GM12875 (cell line): ENCODE data around the gene GADD45G.

ENCODE experiments used
- H3K4me3 ChIP-seq: one replicate; pipeline ENCODE4 v1.5.1; 2011; ENCODE audit warnings: low read depth, low read length, control low read depth
- TF ChIP-seq, protein P1 (sequence below): IDR thresholded peaks from 2 replicates; pipeline ENCODE4 v1.5.1; 2011; ENCODE audit warnings: low read depth, mild to moderate bottlenecking, control low read depth, inconsistent platforms, low read length, moderate library complexity, borderline replicate concordance; ENCODE audit not compliant: insufficient read depth

The GADD45G gene

DNA sequence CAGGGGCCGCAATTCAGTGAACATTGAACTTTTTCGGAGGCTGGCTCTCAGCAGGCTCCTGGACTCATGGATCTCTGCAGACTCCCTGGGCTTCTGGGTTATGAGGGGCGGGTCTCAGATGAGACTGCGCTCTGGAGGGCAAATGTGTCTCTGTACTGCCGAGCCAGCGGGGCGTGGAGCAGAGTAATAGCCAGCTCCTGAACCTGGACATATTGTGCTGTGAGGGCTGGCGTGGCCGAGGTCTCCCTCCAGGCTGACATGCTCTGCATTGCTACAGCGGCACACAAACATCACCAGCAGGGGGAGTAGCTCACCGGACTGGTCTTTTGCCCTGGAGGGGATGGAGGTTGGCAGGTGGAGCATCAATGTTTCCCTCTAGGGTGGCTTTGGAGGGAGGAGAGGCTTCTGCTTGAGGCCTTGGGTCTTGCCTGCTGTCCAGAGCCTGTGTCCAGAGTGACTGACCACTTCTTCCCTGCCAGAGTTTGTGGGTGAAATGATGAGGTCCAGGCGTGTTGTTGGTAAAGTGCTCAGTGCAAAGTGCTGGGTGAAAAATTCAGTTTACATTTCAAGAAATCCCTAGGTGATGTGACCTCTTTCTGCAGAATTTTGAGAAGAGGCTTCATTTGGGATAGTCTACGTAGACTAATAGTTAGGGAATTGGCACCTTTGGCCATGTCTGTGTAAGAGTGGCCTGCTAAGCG, 10.9 kb upstream of the GADD45G start:
- TF ChIP-seq, protein P1, sequence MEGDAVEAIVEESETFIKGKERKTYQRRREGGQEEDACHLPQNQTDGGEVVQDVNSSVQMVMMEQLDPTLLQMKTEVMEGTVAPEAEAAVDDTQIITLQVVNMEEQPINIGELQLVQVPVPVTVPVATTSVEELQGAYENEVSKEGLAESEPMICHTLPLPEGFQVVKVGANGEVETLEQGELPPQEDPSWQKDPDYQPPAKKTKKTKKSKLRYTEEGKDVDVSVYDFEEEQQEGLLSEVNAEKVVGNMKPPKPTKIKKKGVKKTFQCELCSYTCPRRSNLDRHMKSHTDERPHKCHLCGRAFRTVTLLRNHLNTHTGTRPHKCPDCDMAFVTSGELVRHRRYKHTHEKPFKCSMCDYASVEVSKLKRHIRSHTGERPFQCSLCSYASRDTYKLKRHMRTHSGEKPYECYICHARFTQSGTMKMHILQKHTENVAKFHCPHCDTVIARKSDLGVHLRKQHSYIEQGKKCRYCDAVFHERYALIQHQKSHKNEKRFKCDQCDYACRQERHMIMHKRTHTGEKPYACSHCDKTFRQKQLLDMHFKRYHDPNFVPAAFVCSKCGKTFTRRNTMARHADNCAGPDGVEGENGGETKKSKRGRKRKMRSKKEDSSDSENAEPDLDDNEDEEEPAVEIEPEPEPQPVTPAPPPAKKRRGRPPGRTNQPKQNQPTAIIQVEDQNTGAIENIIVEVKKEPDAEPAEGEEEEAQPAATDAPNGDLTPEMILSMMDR: peak; percentile 95
- H3K4me3 ChIP-seq: no peak overlapping the region

DNA sequence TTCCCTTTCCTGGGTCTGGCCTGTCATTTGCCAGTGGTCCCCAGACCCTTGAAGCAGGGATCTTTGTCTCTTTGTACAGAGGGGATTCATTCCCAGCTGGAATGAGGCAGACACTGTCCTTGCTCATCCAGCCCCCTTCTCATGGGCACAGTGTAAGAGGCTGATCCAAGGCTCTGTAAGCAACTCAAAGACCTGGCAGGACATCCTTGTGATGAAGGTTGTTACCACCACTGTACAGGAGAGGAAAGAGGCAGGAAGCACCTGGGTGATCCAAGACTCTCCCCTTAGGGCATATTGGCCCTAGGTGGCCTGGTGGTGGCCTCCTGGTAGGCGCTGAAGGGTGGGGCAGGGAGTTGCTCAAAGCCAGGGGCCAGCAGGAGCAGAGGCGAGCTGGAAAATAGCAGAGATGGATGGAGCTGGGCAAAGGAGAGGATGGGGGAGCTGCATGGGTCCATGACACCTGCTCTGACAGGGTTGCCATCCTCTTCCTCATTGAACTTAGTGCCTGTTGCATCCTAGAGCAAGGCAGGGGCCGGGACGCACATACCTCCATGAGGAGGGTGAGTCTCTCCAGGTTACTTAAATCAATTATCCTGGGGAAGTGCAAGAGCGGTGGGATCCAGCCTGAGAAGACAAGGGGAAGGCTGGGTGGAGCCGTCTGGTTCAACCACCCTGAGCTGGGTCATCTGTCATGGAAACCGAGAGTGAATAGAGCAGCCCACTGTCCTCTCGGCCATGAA, 9.8 kb upstream of the GADD45G start:
- H3K4me3 ChIP-seq: no peak overlapping the region
- TF ChIP-seq, protein P1: no peak

DNA sequence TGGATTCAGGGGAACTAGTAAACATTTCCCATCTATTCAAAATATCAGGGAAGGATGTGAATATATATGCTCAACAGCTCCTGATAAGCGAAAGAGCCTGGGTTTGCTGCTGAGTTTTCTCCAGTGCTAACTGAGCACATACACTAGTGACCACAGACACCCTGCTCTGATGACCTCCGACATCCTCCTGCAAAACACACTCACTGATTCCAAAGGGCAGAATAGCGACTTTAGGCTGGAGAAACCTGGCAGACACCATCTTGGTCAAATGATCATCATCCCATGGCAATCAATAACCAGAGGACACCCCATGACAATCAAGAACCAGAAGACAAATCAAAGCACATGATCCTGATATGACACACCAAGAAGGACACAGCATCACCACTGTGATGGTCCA, 9.2 kb upstream of the GADD45G start:
- H3K4me3 ChIP-seq: no peak overlapping the region
- TF ChIP-seq, protein P1: no peak

DNA sequence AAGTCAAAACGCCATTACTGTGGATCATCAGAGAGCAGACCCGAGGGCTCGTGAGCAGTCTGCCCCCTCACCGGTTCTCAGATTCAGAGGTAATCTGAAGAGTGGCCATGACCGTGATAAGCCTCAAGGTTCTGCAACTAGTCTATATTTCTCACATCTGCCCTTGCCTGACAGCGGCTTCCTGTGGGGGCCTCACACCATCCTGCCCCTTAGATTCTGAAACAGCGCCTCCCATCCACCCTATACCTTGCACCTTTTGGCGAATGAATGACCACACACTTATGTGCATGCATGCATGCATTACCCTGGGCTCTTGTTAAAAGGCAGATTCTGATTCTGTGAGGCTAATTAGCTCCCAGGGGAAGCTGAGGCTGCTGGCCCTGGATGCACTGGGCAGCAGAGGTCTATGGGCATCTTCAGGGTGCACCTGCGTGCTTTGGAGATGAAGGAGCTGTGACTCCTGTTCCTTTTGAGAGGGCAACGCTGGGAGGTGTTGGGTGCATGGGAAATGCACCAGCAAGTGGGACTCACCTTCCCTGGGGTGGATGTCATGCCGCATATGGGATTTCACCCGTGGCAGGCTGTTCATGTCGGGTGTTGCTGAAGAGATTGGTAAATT, 7.8 kb upstream of the GADD45G start:
- TF ChIP-seq, protein P1: no peak
- no peak overlapping the region for H3K4me3 ChIP-seq

DNA sequence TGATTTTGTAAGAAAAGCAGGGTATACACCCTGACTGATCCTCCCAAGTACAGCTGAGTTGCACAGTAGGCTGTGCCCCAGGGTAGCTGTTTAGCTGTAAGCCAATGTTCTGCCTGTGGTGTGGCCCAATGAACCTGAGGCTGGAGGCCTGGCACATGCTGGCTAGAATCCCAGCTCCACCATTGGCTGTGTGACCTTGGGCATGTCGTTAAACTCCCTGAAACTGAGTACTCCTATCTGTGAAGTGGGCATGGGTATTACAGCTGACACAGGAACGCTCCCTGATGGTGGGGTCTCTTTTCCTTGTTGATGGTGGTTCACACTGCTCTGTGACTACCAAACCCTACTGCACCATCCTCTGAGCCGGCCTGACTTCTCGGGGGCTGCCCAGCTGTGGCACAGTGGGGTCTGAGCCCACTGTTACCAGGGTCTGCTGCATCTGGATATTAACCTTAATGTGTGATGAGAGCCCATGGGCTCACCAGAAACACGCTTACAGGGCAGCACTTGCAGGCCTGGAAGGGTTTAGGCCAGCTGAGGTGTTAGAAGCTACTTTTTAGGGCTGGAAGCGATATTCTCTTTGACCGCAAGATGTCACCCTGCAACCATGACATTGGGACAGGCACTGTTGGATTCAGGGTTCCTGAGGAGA, 7.0 kb upstream of the GADD45G start:
- no peak overlapping the region for H3K4me3 ChIP-seq
- TF ChIP-seq, protein P1: peak; percentile 75

DNA sequence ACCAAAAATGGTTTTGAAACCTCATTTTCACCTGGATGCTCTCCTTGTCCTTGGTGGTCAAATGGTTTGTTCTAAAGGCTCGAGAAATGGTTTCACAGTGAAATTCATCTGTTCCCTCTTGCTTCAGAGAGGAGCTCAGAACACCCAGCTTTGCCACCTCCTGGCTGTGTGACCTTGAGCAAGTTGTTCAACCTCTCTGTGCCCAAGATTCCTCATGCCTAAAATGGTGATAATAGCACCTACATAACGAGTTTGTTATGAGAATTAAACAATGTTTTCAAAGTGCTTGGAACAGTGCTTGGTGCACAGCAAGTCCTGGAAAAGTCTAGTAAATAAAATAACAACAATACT, 6.5 kb upstream of the GADD45G start:
- no peak overlapping the region for H3K4me3 ChIP-seq
- TF ChIP-seq, protein P1: no peak

DNA sequence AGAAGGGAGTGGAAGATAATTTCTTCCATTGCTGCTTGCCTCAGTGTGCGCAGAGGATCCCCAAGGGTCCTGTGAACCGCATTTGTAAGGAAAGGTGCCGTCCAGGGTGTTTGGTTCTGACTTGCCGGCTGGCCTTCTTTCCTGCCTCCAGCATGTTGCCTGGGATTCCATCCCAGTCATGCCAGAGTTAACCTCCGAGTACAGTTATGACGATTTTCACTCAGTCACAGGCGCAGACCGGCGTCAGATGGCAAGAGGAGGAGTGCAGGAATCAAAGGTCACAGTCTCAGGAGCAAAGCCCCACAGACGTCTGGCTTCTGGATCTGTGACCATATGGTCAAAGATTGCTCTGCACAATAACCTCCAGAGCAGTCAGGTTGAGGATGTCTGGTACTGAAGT, 5.9 kb upstream of the GADD45G start:
- TF ChIP-seq, protein P1: no peak

More for the DNA sequence above, 5.9 kb upstream of the GADD45G start:
- H3K4me3 ChIP-seq: no peak overlapping the region
